Stimulated activated naive CD8-positive, alpha-beta T cell treated with anti-CD3 and anti-CD28 coated beads, Interleukin-15, Interleukin-2, amounts not matched to agents 100 U/mL and 50 U/mL, for 24 hours (primary cell): Measurements from ENCODE around the gene RPL28.
A peak's percentile ranks its signal among the peaks of the same experiment; 100 is the strongest.

Experiments used
- ATAC-seq: fragments of 150-1000 bp; cut with Tn5 transposase; one replicate; pipeline ENCODE4 v1.10.0; 2021
- DNase-seq: peaks from one replicate; pipeline ENCODE4 v3.0.0; 2021

RPL28 gene

DNA sequence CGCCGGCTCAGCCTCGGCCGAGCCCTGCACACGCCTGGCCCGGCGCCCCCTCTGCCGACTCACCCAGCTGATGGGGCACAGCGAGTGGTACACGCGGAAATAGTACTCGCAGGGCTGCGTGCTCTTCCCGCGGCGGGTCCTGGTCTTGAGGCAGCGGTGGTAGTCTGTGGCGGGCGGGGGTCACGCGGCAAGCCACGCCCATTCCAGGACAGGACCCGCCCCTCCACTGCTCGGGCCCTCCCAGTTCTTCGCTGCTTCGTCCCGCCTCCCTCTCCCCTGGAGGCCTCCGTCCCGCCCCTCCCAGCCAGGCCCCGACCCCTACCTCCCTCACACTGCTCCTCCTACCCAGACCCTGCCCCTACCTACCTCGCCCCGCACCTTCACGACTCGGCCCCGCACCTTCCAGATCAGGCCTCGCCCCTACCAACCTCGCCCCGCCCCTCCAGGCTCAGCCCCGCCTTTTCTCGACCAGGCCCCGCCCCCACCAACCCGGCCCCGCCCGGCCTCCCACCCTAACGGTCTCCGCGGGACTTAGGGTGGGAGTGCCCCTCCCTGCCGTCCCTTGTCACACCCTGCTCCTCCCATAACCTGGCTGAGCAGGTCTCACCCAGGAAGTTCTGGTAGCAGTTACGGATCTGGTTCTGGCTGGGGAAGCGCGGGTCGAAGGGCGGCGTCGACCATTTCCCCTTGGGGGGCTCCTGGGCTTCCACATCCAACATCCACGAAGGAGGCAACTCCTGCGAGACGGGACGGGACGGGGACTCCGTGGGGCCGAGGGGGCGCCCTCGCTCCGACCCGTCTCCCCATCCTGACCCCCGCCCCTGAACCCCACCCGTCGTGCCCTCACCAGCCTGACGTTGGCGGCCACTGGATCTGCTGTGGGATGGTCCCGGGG, 31.7 kb upstream of the RPL28 start:
- peak; percentile 82 for ATAC-seq
- peak; percentile 77 for DNase-seq

DNA sequence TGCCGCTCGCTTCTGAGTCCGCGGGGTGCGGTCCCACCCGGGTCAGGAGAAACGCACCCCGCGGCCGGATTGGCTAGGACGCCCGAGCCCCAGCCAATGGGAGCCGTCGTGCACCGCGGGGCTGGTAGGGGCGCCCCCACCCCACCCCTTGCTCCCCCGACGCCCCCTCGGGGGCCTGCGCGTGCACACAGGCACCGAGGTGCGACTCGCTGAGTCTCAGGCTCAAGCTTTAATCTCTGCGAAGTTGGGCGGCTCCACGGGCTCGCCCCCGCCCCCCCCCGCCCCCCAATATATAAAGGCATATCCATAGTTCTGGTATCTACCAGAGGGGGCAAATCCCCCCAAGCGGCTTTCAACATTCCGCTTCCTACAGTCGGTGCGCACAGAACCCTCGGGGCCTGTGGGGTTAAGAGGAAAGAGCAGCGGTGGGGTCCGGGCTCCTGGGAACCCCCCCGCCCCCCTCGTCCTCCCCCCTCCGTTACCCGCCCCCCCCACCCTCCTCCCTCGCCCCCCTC, 31.0 kb upstream of the RPL28 start, which contains the start of gene COX6B2:
Gene COX6B2, minus strand, starts transcription at position 22 of the 515 bp plus-strand sequence. CDS start 198 bp downstream, outside the sequence.
- no peak for DNase-seq
- ATAC-seq, result no peak

DNA sequence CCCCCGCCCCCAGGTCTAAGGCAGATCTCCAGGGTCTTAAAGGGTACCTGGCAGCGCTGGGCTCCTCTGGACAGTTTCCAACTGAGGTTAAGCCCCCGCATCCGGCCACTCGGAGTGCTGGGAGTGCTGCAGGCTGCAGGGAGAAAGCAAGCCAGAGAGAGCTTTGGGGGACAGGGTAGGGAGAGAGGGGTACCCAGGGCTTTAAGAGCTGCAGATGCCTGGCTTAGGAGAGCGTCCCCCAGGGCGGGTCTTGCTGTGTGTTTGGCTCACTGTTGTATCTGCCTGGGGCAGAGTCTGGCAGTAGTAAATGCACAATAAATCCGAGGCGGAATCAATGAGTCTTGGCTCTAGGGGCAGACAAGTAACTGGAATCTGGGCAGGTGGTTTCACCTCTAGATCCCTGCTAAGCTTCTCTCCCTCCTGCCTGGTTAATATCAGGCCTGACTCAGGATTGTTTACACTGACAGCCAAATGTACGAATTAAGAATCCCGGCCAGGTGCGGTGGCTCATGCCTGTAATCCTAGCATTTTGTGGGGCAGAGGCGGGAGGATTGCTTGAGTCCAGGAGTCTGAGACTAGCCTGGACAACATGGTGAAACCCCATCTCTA, 30.4 kb upstream of the RPL28 start:
- ATAC-seq (no peak), DNase-seq (no peak)

DNA sequence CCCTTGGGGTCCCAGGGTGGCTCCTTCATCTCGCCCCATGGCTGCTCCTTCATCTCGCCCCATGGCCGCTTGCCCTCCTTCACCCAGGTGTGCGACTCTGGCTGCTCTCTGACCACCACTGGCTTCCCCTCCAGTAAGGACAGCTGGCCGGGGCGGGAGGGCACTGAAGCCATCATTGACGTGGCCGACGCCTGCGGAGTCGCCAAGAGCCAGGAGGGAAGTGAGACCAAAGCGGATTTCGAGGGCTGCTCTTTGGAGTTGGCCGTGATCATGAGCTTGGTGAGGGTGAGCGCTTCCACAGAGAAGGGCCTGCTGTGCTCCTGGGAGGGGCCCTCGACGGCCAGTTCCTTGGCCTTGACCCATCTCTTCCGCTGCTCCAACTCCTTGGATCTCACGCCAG, 27.2 kb upstream of the RPL28 start:
- DNase-seq (no peak), ATAC-seq (no peak)

DNA sequence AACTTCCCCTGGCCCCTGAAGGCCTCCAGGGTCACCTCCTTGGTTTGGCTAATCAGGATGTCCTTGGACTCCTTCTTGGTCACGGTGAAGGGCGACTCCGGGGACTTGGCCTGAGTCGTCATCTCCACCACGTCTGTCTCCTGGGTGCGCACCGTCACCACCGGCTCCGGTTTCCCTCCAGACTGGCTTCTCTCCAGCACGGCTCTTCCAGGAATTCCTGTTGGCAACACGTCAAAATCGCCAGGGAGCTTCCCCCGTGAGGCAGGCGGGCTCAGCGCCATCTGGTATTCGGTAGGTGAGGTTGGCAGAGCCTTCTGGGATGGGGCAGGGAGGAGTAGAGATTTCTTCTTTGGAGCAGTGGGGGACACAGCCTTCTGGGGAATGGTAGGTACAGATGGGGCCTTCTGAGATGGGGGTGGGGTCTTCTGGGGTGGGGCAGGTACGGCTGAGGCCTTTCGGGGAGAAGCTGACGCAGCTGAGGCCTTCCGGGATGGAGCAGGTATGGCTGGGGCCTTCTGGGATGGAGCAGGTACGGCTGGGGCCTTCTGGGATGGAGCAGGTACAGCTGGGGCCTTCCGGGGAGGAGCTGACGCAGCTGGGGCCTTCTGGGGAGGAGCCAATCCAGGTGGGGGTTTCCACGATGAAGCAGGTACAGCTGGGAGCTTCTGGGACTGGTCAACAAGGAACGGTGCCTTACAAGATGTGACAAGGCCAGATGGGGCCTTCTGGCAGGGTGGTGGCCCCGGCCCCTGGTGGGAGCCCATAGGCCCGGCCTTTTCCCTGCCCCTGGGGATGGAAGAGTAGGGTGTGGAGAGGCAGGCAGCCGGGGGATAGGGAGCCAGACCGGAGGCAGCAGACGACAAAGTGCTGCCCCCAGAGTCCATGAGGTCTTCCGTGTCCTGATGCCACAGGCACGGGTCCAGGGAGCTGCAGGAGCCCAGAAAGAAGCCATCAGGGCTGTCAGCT, 26.5 kb upstream of the RPL28 start:
- ATAC-seq, result no peak
- no peak for DNase-seq

DNA sequence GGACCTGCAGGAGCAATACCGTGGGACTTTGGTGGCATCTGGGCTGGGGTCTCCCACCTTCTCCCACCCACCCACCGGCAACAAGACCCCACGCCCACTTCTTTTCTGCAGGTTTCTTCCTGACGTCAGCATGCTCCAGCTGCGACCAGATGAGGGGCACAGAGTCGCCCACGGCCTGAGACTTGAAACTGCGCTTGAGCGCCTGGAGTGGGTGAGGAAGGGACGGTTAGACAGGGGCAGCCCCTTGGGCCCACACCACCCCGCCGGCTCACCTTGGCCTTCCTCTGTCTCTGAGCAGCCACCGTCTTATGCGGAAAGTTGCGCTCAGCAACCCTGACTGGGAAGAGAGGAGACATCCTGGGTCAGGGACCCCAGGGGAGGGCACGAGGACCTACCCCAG, 24.8 kb upstream of the RPL28 start:
- DNase-seq (no peak), ATAC-seq (no peak)

DNA sequence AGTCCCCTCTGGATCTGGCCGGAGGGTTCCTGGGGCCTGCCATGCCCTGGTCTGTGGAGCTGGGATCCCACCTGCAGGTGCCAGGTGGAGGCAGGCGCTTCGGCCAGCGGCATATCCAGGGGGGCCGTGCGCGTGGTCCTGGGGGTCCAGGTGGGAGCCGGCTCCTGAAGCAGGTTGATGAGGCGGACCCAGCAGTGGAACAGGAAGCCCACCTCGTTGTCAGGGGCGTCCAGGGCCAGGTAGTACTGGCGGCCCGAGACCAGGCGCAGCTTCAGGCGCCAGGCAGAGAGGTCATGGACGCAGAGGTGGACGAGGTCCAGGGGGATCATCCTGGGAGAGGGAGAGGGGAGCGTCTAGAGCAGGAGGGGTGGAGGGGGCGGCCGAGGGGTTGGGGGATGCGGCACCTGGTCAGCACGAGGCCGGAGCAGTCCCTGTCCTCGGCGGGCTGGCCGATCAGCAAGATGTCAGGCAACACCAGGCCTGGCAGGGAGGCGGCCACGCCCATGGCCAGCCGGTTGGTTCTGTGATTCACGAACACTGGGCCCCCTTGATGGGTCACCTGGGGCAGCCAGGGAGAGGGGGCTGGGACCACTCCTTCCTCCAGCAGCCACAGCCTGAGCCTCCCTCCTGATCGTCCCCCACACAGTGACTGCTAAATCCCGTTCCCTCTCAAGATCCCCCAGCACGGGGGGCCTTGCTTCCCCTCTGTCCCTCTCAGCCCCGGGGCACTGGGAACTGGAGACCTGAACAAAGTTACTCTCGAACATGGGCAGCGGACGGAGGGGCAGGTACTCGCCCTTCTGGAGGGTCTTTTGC, 23.4 kb upstream of the RPL28 start:
- no peak for DNase-seq
- no peak for ATAC-seq

DNA sequence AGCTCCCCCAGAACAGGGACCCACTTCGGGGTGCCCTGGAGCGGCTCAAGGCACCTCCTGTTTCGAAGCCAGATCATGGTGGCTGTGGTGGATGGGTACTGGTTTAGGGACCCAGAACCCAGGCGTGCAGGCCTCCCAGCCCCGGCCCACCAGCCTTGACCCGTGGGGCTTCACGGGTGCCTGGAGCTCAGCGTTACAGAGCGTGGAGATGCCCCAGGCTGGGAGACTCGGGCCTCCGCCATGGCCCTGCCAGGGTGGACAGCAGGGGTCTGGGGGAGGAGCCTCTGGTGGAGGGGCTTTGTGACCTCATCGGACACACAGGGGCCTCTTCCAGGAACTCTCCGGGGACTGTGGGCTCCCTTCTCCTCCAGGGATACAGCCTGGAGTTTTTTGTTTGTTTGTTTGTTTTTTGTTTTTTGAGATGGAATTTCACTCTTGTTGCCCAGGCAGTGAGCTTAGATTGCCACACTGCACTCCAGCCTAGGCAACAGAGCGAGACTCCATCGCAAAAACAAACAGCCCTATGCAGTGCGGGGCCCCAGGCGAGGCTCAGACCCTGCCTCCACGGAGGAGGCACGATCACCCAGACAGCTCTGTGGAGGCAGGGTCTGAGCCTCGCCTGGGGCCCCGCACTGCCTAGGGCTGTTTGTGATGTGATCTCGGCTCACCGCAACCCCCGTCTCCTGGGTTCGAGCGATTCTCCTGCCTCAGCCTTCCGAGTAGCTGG, 22.6 kb upstream of the RPL28 start, which contains the start of gene GARIN5B:
Gene GARIN5B, minus strand, starts transcription at position 271 of the 727 bp plus-strand sequence. Its CDS starts 194 bp downstream, at position 77.
- DNase-seq (no peak), ATAC-seq (no peak)

DNA sequence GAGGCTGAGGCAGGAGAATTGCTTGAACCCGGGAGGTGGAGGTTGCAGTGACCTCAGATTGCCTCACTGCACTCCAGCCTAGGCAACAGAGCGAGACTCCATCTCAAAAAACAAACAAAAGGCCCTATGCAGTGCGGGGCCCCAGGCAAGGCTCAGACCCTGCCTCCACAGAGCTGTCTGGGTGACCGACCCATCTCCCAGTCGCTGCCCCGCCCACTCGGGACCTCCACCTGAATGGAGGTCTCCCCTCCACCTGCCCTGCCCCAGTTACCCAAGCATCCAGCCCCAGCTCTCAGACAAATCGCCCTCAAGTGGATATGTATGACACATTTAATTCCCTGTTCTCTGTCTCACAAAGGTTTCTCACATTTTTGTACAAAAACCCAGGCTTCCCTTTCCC, 20.5 kb upstream of the RPL28 start:
- ATAC-seq (no peak), DNase-seq (no peak)

DNA sequence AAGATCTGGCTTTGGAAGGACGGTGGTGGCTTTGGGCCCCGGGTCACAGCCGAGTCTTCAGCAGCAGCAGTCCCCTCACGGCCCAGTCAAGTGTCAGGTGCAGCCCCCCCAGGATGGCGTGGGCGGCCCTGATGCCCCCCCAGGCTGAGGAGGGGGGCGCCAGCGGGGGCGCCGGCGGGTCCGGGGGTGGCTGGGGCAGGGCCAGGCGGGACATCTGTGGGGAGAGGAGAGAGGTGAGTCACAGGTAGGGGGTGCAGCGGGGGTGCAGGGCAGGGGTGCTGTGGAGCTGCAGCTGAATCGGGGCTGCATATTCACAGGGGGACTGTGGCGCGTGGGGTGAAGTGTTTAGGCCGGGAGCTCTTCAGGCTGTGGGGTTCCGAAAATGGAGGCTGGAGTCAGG, 19.8 kb upstream of the RPL28 start:
- DNase-seq (no peak), ATAC-seq (no peak)

DNA sequence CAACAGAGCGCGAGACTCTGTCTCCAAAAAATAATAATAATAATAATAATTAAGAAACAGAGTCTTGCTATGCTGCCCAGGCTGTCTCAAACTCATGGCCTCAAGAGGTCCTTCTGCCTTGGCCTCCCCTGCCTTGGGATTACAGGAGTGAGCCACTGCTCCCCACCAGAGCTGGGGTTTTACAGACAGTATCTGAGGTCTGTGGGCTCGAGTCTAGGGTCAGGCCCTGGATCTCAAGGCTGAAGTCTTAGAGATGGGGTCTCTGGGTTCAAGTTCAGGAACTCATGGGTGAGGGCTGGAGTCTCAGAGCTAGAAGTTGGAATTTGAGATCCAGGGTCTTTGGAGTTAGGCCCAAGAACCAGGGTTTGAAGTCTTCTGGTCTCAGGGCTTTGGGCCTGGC, 18.9 kb upstream of the RPL28 start:
- DNase-seq, result no peak
- no peak for ATAC-seq

DNA sequence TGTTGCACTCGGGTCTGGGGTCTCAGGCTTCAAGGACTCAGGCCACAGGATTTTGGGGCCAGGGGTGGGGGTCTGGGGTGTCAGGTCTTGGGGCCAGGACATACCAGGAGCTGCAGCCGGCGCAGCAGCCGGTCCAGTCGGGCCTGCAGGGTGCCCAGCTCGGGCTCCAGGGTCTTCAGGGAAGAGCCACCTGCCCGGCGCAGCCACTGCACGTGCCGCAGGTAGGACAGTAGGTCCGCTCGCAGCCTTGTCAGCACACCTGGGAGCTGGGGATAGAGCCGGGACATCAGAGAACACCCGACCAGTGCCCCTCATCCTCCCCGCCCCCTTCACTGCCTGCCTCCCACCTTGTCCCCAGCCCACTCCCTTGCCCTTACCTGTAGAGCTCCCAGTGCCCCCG, 17.6 kb upstream of the RPL28 start:
- DNase-seq (no peak), ATAC-seq (no peak)

DNA sequence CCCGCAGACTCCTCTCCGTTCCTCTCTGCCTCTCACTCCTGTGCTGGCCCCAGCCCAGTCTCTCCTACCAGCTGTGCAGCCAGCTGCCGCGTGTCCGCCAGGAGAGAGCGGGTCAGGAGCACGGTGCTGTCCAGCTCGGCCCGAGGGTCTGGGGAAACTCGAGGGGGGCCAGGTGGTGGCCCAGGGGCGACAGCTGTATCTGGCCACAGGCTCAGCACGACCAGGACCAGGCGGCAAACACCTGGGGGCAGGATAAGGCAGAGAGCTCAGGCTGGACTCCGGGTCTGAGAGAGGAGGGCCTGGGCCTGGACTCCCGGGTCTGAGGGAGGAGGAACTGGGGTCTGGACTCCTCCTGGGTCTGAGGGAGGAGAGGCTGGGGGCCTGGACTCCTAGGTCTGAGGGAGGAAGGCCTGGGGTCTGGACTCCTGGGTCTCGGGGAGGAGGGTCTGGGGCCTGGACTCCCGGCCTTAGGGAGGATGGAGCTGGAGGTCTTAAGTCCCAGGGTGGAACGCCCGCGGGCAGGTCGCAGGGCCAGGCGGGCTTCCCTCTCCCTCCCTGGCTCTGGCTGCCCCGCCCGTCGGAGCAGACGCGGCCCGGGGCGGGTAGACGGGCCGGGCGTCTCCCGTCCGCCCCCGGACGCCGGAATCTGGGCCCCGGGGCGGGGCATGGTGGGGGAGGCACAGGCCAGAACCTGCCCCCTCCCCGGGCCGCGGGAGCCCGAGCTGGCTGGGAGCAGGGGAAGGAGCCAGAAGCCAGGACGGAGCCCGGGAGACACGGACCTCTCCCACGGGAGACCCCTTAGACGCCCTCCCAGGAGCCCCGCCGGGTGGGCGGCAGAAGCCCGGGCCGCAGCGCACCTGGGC, 16.8 kb upstream of the RPL28 start:
- DNase-seq, result peak; percentile 51
- ATAC-seq, result no peak

DNA sequence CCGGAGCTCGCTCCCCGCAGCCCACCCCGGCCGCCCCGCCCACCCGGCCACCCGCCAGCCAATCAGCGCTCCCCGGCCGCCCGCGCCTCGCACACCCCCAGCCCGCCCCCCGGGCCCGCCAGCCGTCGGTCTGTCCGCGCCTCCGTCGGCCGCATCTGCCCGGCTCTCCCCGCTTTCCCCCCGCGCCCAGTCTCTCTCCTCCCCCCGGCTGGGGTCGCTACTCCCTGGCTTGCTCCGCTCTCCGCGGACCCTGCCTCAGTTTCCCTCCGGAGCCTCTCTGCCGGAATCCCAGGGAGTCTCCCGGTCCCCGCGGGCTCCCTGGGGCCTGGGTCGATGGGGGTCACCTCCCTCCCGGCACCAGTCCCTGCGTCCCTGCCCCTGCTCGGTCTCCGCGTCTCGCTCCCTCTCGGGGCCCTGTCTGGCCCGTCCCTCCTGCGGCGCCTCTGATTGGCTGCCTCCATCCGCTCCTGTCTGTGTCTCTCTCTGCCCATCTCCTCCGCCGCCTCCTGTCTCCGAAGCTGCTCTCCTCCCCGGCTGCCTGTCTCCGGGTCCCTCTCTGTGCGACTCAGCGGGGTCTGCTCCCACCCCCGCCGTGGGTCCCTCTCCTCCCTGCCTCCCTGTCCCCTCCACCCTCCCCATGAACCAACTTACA, 16.0 kb upstream of the RPL28 start:
- peak; percentile 44 for ATAC-seq
- DNase-seq, result peak; percentile 60

DNA sequence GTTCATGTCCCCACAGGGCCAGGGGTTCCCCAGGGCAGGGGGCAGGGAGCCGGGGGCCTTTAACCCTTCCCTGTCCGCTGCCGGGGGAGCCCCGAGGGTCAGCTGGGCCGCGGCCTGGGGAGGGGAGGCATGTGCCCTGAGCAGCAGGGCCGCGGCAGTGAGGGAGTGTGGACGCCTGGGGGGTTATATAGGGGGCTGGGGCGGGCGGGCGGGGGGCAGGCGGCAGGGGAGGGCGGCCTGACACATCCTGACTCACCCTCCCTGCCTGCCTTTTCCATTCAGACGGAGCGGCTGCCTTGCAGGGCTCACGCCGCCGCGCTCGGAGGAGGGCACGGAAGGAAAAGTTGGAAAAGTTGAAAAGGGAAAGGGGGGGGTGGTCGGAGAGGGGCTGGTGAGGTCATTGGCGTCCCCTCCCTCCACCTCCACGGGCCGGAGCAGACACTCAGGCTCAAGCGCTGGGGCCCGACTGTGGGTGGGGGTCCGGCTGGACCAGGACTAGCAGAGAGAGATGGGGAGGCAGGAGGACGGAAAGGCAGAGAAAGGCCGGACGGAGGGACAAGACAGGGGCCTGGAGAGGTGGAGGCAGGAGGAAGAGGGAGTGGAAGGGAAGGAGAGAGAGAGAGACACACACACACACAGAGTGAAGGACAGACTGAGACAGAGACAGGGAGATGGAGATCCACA, 15.3 kb upstream of the RPL28 start, which contains the start of gene IL11:
Gene IL11, minus strand, starts transcription at position 159 of the 684 bp plus-strand sequence. Its CDS starts 153 bp downstream, at position 6.
- no peak for ATAC-seq

DNA sequence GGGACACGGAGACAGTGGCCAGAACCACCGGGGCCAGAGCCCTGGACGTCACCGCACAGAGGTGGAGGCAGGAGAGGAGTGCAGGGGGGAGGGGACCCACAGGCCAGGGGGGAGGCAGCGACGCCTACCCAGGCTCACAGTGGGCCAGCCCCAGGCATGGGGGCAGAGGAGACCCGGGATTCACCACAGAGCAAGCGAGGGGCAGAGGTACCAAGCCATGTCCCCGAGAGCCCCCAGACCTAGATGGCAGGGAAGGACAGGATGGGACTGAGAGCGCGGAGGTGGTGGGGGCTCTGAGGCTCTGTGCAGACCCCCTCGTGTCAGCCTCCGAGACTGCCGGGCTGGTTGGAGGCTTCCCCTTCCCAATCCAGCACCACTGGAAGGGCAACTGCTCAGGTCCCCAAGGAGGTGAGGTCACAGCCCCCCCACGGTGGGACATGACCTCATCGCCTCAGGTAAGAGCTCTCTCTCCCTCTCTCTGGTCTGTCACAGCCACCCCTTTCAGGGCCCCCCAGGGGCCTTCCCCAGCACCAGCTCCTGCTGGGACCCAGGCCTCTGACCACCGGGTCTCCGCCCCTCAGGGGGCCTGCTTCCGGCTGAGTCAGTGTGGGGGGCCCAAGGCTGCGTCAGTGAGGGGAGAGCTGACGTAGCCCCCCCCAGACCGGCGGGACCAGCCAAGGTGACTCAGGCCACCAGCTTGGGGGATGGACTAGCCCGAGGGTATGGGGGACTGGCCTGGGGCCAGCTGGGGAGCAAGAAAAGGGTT, 13.2 kb upstream of the RPL28 start:
- DNase-seq, result peak; percentile 65
- peak; percentile 69 for ATAC-seq

More for the DNA sequence above, 15.3 kb upstream of the RPL28 start, which contains the start of gene IL11:
- no peak for DNase-seq

DNA sequence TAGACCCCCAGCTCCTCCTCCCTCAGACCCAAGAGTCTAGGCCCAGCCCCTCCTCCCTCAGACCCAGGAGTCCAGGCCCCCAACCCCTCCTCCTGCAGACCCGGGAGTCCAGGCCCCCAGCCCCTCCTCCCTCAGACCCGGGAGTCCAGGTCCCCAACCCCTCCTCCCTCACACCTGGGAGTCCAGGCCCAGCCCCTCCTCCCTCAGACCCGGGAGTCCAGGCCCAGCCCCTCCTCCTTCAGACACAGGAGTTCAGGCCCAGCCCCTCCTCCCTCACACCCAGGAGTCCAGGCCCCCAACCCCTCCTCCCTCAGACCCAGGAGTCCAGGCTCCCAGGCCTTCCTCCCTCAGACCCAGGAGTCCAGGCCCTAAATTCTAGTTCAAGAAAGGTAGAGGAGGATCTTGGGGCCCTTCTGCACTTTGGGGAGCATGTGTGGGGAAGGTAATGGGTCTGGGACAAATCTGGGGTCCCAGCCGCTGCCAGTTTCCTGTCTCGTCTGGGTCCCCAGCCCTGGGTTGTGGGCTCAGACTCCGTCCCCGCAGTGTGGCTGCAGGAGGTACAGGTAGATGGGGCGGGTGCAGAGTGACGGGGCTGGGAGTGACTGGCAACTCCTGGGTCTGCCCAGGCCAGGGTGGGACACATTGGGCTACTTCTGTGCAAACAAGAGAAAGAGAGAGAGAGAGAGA, 12.3 kb upstream of the RPL28 start:
- no peak for DNase-seq
- ATAC-seq, result no peak
